Panc1 (cell line): ENCODE results near the gene NT5C2. TPM values are rescaled to one million over a fixed set of nuclear protein-coding genes. Genes with fewer than 3 reads are reported as not detected.

Experiments
- ATAC-seq: fragments of 200-7000 bp; cut with Tn5 transposase; 2 replicates; pipeline ENCODE4 v1.9.1; 2020; ENCODE audit warnings: mild to moderate bottlenecking, moderate library complexity
- BruUV-seq: library from RNA; stranded (reverse); fragments of 400-500 nt; replicated peaks from 2 replicates; lab custom pipeline; 2021; lab: Mats Ljungman, UMichigan
- CTCF ChIA-PET: fragments of 300-600 bp; sonication (Branson Sonifier 250); formaldehyde crosslinking; loops from one replicate; lab custom pipeline; 2022; ENCODE audit warnings: antibody characterized with exemption; lab: Charles Lee
- POLR2A ChIA-PET: fragments of 300-600 bp; sonication (Branson Sonifier 250); formaldehyde crosslinking; loops from one replicate; lab custom pipeline; 2022; ENCODE audit warnings: antibody characterized with exemption; lab: Charles Lee
- DNase-seq: peaks from one replicate; pipeline ENCODE4 v3.0.0-alpha.2; 2010; ENCODE audit warnings: low read depth, low spot score
- H3K27ac ChIP-seq: 2 replicates; pipeline ENCODE4 v1.5.1; 2011; ENCODE audit warnings: mild to moderate bottlenecking, low read length, inconsistent platforms
- H3K27me3 ChIP-seq: fragments of 200-500 bp; sonication (Bioruptor generic); 2 replicates; pipeline ENCODE4 v1.6.0; 2014; ENCODE audit warnings: low read length, inconsistent platforms; ENCODE audit not compliant: control insufficient read depth, insufficient read depth
- H3K36me3 ChIP-seq: fragments of 200-500 bp; sonication (Bioruptor generic); 2 replicates; pipeline ENCODE4 v1.5.1; 2014; ENCODE audit warnings: inconsistent platforms, mild to moderate bottlenecking, low read length, moderate library complexity; ENCODE audit not compliant: control insufficient read depth, insufficient read depth
- H3K4me1 ChIP-seq: 2 replicates; pipeline ENCODE4 v1.5.1; 2011; ENCODE audit warnings: inconsistent platforms, mild to moderate bottlenecking, low read length, moderate library complexity; ENCODE audit not compliant: control insufficient read depth, insufficient read depth
- H3K4me3 ChIP-seq, 2 experiments: 2 replicates each; pipeline ENCODE4 v1.5.1; 2011 to 2012; ENCODE audit warnings: low read depth in 2 of 2, low read length in 2 of 2, mild to moderate bottlenecking in 2 of 2, inconsistent platforms in 1 of 2, moderate library complexity in 1 of 2
- H3K9me3 ChIP-seq: fragments of 200-500 bp; sonication (Bioruptor generic); 2 replicates; pipeline ENCODE4 v1.5.1; 2014; ENCODE audit warnings: low read depth, mild to moderate bottlenecking, inconsistent platforms, low read length, moderate library complexity; ENCODE audit not compliant: control insufficient read depth, insufficient read depth
- POLR2AphosphoS5 ChIP-seq: IDR thresholded peaks from 2 replicates; pipeline ENCODE4 v1.6.1; 2012; ENCODE audit warnings: mild to moderate bottlenecking, low read depth, low read length, moderate library complexity
- REST ChIP-seq, 2 experiments: IDR thresholded peaks; 2 replicates each; pipeline ENCODE4 v1.6.1; 2011 to 2012; ENCODE audit warnings: low read depth in 2 of 2, control low read depth in 1 of 2, low read length in 1 of 2, mild to moderate bottlenecking in 1 of 2, moderate library complexity in 1 of 2; ENCODE audit not compliant: insufficient read depth in 1 of 2
- SIN3A ChIP-seq: IDR thresholded peaks from 2 replicates; pipeline ENCODE4 v1.6.1; 2012; ENCODE audit warnings: low read depth, mild to moderate bottlenecking, low read length, moderate library complexity, borderline replicate concordance; ENCODE audit not compliant: insufficient read depth
- TCF7L2 ChIP-seq: IDR thresholded peaks from 2 replicates; pipeline ENCODE4 v1.6.1; 2011; ENCODE audit warnings: mild to moderate bottlenecking, low read depth, low read length, inconsistent platforms
- in situ Hi-C: cut with HindIII; loops from 2 replicates; pipeline ENCODE4 v1.10.0; 2016; ENCODE audit warnings: low sequenced_read_pairs, low pct_unique_long_range_greater_than_20kb
- intact Hi-C: fragments of 100-400 bp; cut with micrococcal nuclease; formaldehyde crosslinking; loops from one replicate; pipeline ENCODE4 v1.10.0; 2022; ENCODE audit not compliant: unreplicated experiment
- total RNA-seq: library from RNA; stranded (reverse); gene quantifications from one replicate; pipeline ENCODE4 v1.2.1, GENCODE V29; 2021; ENCODE audit not compliant: unreplicated experiment
- TF ChIP-seq, protein P1 (sequence below): fragments of 450-650 bp; IDR thresholded peaks from 2 replicates; pipeline ENCODE4 v1.5.1; 2017; ENCODE audit warnings: mild to moderate bottlenecking

Gene NT5C2
- total RNA-seq, 1 experiment from 2014 or later: 150 TPM

GRCh38 chr10:103120977-103121735 is 71.9 kb downstream of the NT5C2 start:
- TF ChIP-seq SIN3A: no peak
- no peak for TF ChIP-seq TCF7L2
- TF ChIP-seq, protein P1, sequence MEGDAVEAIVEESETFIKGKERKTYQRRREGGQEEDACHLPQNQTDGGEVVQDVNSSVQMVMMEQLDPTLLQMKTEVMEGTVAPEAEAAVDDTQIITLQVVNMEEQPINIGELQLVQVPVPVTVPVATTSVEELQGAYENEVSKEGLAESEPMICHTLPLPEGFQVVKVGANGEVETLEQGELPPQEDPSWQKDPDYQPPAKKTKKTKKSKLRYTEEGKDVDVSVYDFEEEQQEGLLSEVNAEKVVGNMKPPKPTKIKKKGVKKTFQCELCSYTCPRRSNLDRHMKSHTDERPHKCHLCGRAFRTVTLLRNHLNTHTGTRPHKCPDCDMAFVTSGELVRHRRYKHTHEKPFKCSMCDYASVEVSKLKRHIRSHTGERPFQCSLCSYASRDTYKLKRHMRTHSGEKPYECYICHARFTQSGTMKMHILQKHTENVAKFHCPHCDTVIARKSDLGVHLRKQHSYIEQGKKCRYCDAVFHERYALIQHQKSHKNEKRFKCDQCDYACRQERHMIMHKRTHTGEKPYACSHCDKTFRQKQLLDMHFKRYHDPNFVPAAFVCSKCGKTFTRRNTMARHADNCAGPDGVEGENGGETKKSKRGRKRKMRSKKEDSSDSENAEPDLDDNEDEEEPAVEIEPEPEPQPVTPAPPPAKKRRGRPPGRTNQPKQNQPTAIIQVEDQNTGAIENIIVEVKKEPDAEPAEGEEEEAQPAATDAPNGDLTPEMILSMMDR: no peak
- TF ChIP-seq REST (IDR thresholded peaks at IDR 0.05; ENCODE audit: insufficient read depth in 1 of 2, low read depth in 2 of 2, low read length in 1 of 2): no peak
- no peak for TF ChIP-seq POLR2AphosphoS5
- intact Hi-C loops (no loop called here), in situ Hi-C loops (no loop called here)
- H3K4me3 ChIP-seq: no peak overlapping the region
- H3K4me1 ChIP-seq: peaks cover 42% of the 10 kb centered on the region
- no TSS peak for BruUV-seq
- peaks cover 7% of the 10 kb centered on the region; the same call in 1 of the 2 replicates for H3K36me3 ChIP-seq
- DNase-seq: no peak
- H3K9me3 ChIP-seq: no peaks in the 10 kb centered on the region
- no peak for ATAC-seq
- no peaks in the 10 kb centered on the region for H3K27me3 ChIP-seq
- CTCF ChIA-PET: no interaction called here
- POLR2A ChIA-PET: no interaction called here
- no peak overlapping the region for H3K27ac ChIP-seq

- ATAC-seq: no peak
- in situ Hi-C loops: no loop called here
Measured at GRCh38 chr10:103120546-103120945, 72.5 kb downstream of the NT5C2 start.

More at GRCh38 chr10:103120546-103120945, 72.5 kb downstream of the NT5C2 start:
- TF ChIP-seq REST (IDR thresholded peaks at IDR 0.05; ENCODE audit: insufficient read depth in 1 of 2, low read depth in 2 of 2, low read length in 1 of 2) (no peak), TCF7L2 (no peak), SIN3A (no peak), POLR2AphosphoS5 (no peak)
- TF ChIP-seq, protein P1: no peak; the same call in 1 of the 2 replicates
- intact Hi-C loops: no loop called here
- Histone ChIP-seq H3K27me3 (no peaks in the 10 kb centered on the region), H3K4me1 (peaks cover 38% of the 10 kb centered on the region), H3K27ac (no peak overlapping the region), H3K9me3 (no peaks in the 10 kb centered on the region), H3K4me3 (no peak overlapping the region), H3K36me3 (peaks cover 6% of the 10 kb centered on the region; the same call in 1 of the 2 replicates)
- DNase-seq: no peak
- CTCF ChIA-PET: no interaction called here
- POLR2A ChIA-PET: no interaction called here
- no TSS peak for BruUV-seq
